SU-DHL-6 (cell line): ENCODE data around the gene WNT2B.

Experiments
- H2AFZ ChIP-seq: fragments of 200-600 bp; sonication (generic); 2 replicates; pipeline ENCODE4 v1.6.1; 2014; ENCODE audit warnings: low read depth, mild to moderate bottlenecking, moderate library complexity, mixed read lengths, antibody characterized with exemption, low read length; ENCODE audit not compliant: severe bottlenecking
- H3F3A ChIP-seq: fragments of 200-600 bp; shearing (Covaris generic); 2 replicates; pipeline ENCODE4 v1.6.0; 2016; ENCODE audit warnings: antibody characterized with exemption, mild to moderate bottlenecking; ENCODE audit not compliant: insufficient read depth
- H3K27ac ChIP-seq: fragments of 200-600 bp; sonication (generic); 2 replicates; pipeline ENCODE4 v1.5.1; 2016; ENCODE audit warnings: low read depth, mild to moderate bottlenecking, low read length, moderate library complexity, mixed read lengths
- H3K27me3 ChIP-seq: fragments of 200-600 bp; sonication (generic), shearing (Covaris generic); 2 replicates; pipeline ENCODE4 v1.6.0; 2014; ENCODE audit warnings: mild to moderate bottlenecking, low read length
- H3K36me3 ChIP-seq: fragments of 200-600 bp; sonication (generic); 2 replicates; pipeline ENCODE4 v1.6.1; 2014; ENCODE audit warnings: mild to moderate bottlenecking, low read length, mixed read lengths
- H3K4me2 ChIP-seq: fragments of 300-600, 200-600 bp; shearing (Covaris generic), sonication (generic); 2 replicates; pipeline ENCODE4 v1.6.0; 2014; ENCODE audit warnings: low read length, low read depth, mild to moderate bottlenecking; ENCODE audit not compliant: poor library complexity, severe bottlenecking
- H3K4me3 ChIP-seq: fragments of 200-600 bp; sonication (generic); 2 replicates; pipeline ENCODE4 v1.5.1; 2014; ENCODE audit warnings: antibody characterized with exemption, low read length, mild to moderate bottlenecking, mixed read lengths; ENCODE audit not compliant: insufficient read depth, poor library complexity, severe bottlenecking
- H3K79me2 ChIP-seq: fragments of 200-600 bp; sonication (generic); 2 replicates; pipeline ENCODE4 v1.6.1; 2014; ENCODE audit warnings: mild to moderate bottlenecking, low read length, moderate library complexity; ENCODE audit not compliant: insufficient read depth
- H3K9ac ChIP-seq: fragments of 200-600 bp; sonication (generic); 2 replicates; pipeline ENCODE4 v1.7.0; 2014; ENCODE audit warnings: mild to moderate bottlenecking, low read length
- H3K9me2 ChIP-seq: fragments of 200-600 bp; sonication (generic); replicated peaks from 2 replicates; pipeline ENCODE4 v1.6.1; 2014; ENCODE audit warnings: low read length; ENCODE audit not compliant: insufficient read depth
- H3K9me3 ChIP-seq: fragments of 200-600 bp; sonication (generic); 2 replicates; pipeline ENCODE4 v1.6.1; 2014; ENCODE audit warnings: low read length, mixed read lengths; ENCODE audit not compliant: insufficient read depth
- H4K20me1 ChIP-seq: fragments of 200-600 bp; sonication (generic); 2 replicates; pipeline ENCODE4 v1.6.1; 2014; ENCODE audit warnings: low read depth, mild to moderate bottlenecking, antibody characterized with exemption, low read length, moderate library complexity, mixed read lengths
- CTCF ChIP-seq: fragments of 200-600 bp; sonication (generic); IDR thresholded peaks from one replicate; pipeline ENCODE4 v1.5.1; 2017; ENCODE audit warnings: antibody characterized with exemption, mild to moderate bottlenecking, low read length, moderate library complexity; ENCODE audit not compliant: insufficient read depth, poor library complexity, severe bottlenecking
- EZH2phosphoT487 ChIP-seq: fragments of 200-600 bp; sonication (generic), shearing (Covaris generic); conservative IDR thresholded peaks from 2 replicates; pipeline ENCODE4 v1.6.1; 2018; ENCODE audit warnings: mild to moderate bottlenecking, antibody characterized with exemption, low read length, moderate library complexity, mixed read lengths

The WNT2B gene

GRCh38 chr1:112505878-112506277, 2.9 kb upstream of the WNT2B start:
- Histone ChIP-seq H3K36me3 (no peaks in the 10 kb centered on the region), H3K9me2 (no peaks in the 10 kb centered on the region), H3F3A (no peaks in the 10 kb centered on the region), H3K4me3 (no peak overlapping the region), H3K79me2 (no peaks in the 10 kb centered on the region), H4K20me1 (no peaks in the 10 kb centered on the region), H3K27me3 (no peaks in the 10 kb centered on the region), H2AFZ (no peak overlapping the region), H3K4me2 (no peak overlapping the region), H3K9me3 (no peaks in the 10 kb centered on the region), H3K27ac (no peak overlapping the region), H3K9ac (no peak overlapping the region)
- TF ChIP-seq CTCF, result no peak
- no peak for TF ChIP-seq EZH2phosphoT487

GRCh38 chr1:112506306-112506705, 2.5 kb upstream of the WNT2B start:
- Histone ChIP-seq H3K4me3 (no peak overlapping the region), H3K9ac (no peak overlapping the region), H3F3A (no peaks in the 10 kb centered on the region), H3K79me2 (no peaks in the 10 kb centered on the region), H3K36me3 (no peaks in the 10 kb centered on the region), H2AFZ (no peak overlapping the region), H3K4me2 (no peak overlapping the region), H3K9me3 (no peaks in the 10 kb centered on the region), H3K27me3 (no peaks in the 10 kb centered on the region), H3K9me2 (no peaks in the 10 kb centered on the region), H4K20me1 (no peaks in the 10 kb centered on the region), H3K27ac (no peak overlapping the region)
- no peak for TF ChIP-seq CTCF
- TF ChIP-seq EZH2phosphoT487, result no peak

GRCh38 chr1:112506731-112507130, 2.0 kb upstream of the WNT2B start:
- no peaks in the 10 kb centered on the region for H3K9me3 ChIP-seq
- TF ChIP-seq CTCF (no peak), EZH2phosphoT487 (no peak)
- H3K9ac ChIP-seq, result no peak overlapping the region
- H3K4me2 ChIP-seq, result no peak overlapping the region
- H3K79me2 ChIP-seq, result no peaks in the 10 kb centered on the region
- no peaks in the 10 kb centered on the region for H4K20me1 ChIP-seq
- H3K27me3 ChIP-seq, result no peaks in the 10 kb centered on the region
- no peaks in the 10 kb centered on the region for H3F3A ChIP-seq
- no peak overlapping the region for H2AFZ ChIP-seq
- no peak overlapping the region for H3K27ac ChIP-seq
- no peak overlapping the region for H3K4me3 ChIP-seq
- H3K9me2 ChIP-seq, result no peaks in the 10 kb centered on the region
- no peaks in the 10 kb centered on the region for H3K36me3 ChIP-seq

- Histone ChIP-seq H3K4me2 (peak overlapping the region; percentile 54), H3K36me3 (no peaks in the 10 kb centered on the region), H3K4me3 (no peak overlapping the region), H2AFZ (no peak overlapping the region), H3F3A (no peaks in the 10 kb centered on the region), H3K9me3 (no peaks in the 10 kb centered on the region), H3K9me2 (no peaks in the 10 kb centered on the region), H3K79me2 (no peaks in the 10 kb centered on the region), H3K27me3 (no peaks in the 10 kb centered on the region), H4K20me1 (no peaks in the 10 kb centered on the region), H3K9ac (no peak overlapping the region), H3K27ac (no peak overlapping the region)
- TF ChIP-seq CTCF, result no peak
- no peak for TF ChIP-seq EZH2phosphoT487
Measured at GRCh38 chr1:112507336-112507735, 1.4 kb upstream of the WNT2B start.
